ENCODE results near the gene APCDD1L.

DNA sequence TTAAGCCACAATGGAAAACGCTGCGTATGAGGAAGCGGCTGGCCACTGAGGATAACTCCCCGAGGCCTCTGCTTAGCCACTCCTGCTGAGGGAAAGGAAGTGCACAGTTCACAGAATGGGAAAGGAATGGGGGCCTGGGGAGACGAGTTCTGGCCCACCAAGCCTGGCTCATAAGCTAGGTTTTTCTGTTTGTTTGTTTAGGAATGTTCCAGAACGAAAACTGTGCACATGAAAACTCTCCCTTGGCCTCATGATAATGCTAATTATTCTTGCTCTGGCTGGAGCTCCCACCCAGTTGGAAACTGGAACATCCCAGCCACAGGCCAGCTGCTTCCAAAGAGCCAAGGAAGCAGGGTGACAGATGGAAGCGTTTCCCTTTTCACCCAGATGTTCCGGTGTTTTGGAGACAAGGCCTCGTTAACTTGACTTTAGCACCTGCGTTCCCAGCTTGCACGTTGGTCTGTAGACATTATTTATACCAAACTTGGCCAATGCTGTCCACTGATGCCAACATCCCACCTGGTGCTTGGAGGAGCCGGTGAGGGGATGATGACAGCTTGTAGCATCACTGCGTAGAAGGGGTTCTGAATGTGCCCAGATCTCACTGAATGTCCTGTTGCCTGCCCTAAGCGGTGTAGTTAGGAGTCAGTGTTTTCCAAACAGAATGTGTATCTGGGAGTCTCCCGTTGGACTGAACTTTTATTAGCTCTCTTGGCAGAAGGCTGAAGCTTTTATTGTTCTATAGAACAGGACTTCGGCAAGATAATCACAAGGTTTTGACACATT is 34.5 kb downstream of the APCDD1L start:
- TF ChIP-seq SUZ12 (IDR thresholded peaks at IDR 0.05; ENCODE audit: extremely low read depth, insufficient read depth, insufficient read length), result no peak
- no peak for TF ChIP-seq ZNF274 (IDR thresholded peaks at IDR 0.05; ENCODE audit: low read depth, low read length)
- TF ChIP-seq YY1 (IDR thresholded peaks at IDR 0.05; ENCODE audit: insufficient read depth, insufficient read length), result no peak
